Measurements from ENCODE around the gene MARCHF11.

DNA sequence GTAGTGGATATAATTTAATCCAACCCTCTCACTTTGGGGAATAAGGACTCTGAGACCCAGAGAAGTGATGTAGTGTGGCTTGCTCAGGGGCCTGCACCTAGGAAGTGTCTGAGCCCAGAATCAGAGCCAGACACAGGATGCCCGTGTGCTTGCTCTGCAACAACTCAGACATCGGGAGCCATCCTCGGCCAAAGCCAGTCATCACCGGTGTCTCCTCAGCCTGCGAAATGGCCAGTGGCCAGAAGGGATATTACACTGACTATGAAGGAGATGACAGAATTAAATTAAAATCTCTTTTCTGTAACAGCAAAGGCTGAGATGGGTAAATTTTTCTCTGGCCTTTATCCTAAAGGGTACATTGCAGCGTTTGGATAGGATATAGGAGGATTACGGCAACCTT is 102.9 kb downstream of the MARCHF11 start:
- TF ChIP-seq EZH2 (IDR thresholded peaks at IDR 0.05) (no peak), CTCF (IDR thresholded peaks at IDR 0.05 in 2 of 3, conservative IDR thresholded peaks at IDR 0.05 in 1 of 3; ENCODE audit: borderline replicate concordance in 1 of 3, insufficient read depth in 1 of 3, low read depth in 2 of 3, low read length in 2 of 3) (no peak), JUND (IDR thresholded peaks at IDR 0.05) (no peak), POLR2AphosphoS5 (IDR thresholded peaks at IDR 0.05; ENCODE audit: low read depth, low read length) (no peak), RAD21 (IDR thresholded peaks at IDR 0.05; ENCODE audit: low read depth) (no peak), EZH2phosphoT487 (IDR thresholded peaks at IDR 0.05; ENCODE audit: borderline replicate concordance) (no peak), POLR2A (IDR thresholded peaks at IDR 0.05; ENCODE audit: borderline replicate concordance, extremely low read depth, insufficient read depth, insufficient read length) (no peak), SP1 (IDR thresholded peaks at IDR 0.05; ENCODE audit: low read depth) (no peak), CEBPB (IDR thresholded peaks at IDR 0.05; ENCODE audit: low read depth) (no peak)

All from HCT116 (cell line).